Activated CD4-positive, alpha-beta T cell treated with anti-CD3 and anti-CD28 coated beads, Interleukin-2, amount 50 U/mL, for 24 hours (primary cell): ENCODE data around the gene MADD.
"Not testable (repeated sequence)": the region's sequence is repeated elsewhere in the genome, so short reads cannot be mapped to it uniquely, and the experiment has no call there.

Experiments used
- DNase-seq, 2 donors: peaks; one replicate each; pipeline ENCODE4 v3.0.0-alpha.2; 2020; ENCODE audit warnings: low read depth in 1 of 2, low spot score in 1 of 2

MADD gene

GRCh38 chr11:47272706-47273105 lies 2.8 kb downstream of the MADD start:
- DNase-seq = no peak

DNA sequence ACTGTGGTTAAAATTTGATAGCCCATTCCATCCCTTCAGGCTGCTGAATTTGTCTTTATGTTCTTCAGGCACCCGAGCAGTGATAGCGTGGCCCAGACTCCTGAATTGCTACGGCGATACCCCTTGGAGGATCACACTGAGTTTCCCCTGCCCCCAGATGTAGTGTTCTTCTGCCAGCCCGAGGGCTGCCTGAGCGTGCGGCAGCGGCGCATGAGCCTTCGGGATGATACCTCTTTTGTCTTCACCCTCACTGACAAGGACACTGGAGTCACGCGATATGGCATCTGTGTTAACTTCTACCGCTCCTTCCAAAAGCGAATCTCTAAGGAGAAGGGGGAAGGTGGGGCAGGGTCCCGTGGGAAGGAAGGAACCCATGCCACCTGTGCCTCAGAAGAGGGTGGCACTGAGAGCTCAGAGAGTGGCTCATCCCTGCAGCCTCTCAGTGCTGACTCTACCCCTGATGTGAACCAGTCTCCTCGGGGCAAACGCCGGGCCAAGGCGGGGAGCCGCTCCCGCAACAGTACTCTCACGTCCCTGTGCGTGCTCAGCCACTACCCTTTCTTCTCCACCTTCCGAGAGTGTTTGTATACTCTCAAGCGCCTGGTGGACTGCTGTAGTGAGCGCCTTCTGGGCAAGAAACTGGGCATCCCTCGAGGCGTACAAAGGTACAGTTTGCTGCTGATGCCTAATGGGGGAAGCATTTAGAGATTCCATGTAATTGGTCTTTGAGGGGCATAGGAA lies 4.7 kb downstream of the MADD start:
- no peak for DNase-seq

GRCh38 chr11:47276923-47277322 lies 7.0 kb downstream of the MADD start:
- no peak for DNase-seq

GRCh38 chr11:47278058-47278457 lies 8.1 kb downstream of the MADD start:
- no peak for DNase-seq

- no peak for DNase-seq
Measured at GRCh38 chr11:47278769-47279168, 8.8 kb downstream of the MADD start.

GRCh38 chr11:47280099-47280498 lies 10.2 kb downstream of the MADD start:
- no peak for DNase-seq

DNA sequence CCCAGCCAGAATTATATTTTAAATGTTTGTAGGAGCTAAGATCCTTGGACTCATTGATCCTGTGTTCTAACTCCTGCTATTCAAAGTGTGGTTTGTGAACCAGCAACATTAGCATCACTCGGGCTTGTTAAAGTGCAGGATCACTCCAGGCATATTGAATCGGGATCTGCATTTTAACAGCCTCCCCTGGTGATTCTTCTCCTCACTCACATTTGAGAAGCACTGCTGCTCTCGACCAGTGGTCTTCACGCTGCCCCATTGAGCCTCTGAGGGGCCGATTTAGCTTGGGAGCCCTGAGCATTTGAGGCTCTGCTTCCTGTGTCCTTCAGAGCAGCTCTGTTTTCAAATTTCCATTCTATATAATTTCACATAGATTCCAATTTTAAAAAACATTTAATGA lies 10.9 kb downstream of the MADD start:
- DNase-seq = no peak

DNA sequence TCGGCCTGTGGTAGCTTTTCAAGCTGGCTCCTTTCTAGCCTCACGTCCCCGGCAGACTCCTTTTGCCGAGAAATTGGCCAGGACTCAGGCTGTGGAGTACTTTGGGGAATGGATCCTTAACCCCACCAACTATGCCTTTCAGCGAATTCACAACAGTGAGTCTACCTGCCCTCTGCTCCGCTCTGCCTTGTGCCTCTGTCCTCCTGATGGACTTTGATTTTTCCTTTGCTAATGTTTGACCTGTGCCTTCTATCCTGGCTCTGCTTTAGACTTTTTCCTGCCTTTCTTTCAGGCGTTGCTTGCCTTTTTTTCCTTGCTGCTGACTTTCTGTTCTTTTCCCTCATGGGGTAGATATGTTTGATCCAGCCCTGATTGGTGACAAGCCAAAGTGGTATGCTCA lies 12.5 kb downstream of the MADD start:
- DNase-seq = no peak

DNA sequence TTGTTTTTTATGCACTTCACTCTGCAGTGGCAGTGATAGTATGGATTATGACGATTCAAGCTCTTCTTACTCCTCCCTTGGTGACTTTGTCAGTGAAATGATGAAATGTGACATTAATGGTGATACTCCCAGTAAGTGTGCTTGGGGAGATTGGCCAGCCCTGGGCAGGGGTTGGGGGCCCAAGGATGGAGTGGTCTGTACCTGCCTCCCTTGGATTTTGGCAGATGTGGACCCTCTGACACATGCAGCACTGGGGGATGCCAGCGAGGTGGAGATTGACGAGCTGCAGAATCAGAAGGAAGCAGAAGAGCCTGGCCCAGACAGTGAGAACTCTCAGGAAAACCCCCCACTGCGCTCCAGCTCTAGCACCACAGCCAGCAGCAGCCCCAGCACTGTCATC lies 14.2 kb downstream of the MADD start:
- DNase-seq = no peak

GRCh38 chr11:47285969-47286770 lies 16.2 kb downstream of the MADD start:
- no peak for DNase-seq

DNA sequence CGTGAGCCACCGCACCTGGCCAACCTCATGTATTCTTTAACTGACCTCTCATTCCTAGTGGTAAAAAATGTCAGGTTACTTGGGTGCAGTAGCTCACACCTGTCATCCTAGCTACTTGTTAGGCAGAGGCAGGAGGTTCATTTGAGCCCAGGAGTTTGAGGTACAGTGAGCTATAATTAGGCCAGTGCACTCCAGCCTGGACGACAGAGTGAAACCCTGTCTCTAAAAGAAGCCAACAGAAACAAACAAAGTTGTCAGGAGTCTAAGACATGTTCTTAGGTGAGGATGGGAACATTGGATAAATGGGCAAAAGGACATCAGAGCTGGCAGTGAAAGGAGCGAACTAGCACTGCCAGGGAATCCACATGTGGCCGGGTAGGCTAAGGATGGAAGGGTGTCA lies 18.1 kb downstream of the MADD start:
- DNase-seq = no peak

GRCh38 chr11:47289856-47290255 lies 19.9 kb downstream of the MADD start:
- no peak for DNase-seq

DNA sequence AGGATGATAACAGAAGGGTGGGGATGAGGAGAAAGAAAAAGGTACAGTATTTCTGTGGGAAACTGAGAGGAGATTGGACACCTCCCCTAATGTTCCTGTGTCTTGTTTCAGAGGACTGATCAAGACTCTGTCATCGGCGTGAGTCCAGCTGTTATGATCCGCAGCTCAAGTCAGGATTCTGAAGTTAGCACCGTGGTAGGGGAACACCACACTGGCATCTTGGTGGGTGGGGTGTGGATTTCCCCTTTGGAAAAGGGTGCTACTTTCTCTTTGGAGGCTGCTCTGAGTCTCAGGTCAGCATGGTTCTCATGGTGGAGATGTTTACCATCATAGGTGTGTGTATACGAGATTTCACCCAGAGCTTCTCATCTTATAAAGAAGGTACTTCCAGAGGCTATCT lies 25.5 kb downstream of the MADD start:
- DNase-seq = no peak

GRCh38 chr11:47296045-47296444 lies 26.1 kb downstream of the MADD start:
- DNase-seq = no peak

- DNase-seq = no peak
Measured at GRCh38 chr11:47299078-47299477, 29.1 kb downstream of the MADD start.

- no peak for DNase-seq
Measured at GRCh38 chr11:47302853-47303252, 32.9 kb downstream of the MADD start.

DNA sequence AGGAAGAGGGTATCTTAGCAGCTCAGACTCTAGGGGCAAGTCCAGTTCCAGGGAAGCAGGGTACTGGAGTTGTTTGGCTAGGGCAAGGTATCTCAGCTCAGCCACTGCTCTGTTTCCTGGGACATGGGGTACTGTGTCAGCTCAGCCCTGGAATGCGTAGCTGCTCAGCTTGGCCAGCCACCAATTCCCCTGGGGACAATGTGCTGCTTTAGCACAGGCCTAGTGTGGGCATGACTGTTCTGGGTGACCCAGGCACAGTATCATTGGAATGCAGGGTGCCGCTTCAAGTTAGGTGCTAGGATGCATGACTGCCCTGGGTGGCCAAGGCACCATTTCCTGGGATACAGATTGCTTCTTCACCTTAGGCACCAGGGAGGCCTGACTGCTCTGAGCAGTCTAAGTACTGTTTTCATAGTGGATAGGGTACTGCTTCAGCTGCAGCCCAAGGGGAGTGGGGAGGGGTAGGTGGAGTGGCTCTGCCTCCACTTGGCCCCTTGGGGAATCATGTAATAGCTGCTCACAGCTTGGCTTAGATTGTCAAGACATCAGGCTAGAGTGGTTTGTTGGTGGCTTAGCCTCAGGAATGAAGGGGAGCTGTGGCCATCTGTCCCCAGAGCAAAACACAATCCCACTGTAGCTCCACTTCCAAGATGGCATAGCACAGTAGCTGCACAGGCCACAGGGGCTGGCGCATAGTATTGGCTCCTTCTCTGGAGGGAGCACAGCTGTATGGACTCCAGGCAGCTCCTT lies 36.0 kb downstream of the MADD start:
- DNase-seq = no peak

DNA sequence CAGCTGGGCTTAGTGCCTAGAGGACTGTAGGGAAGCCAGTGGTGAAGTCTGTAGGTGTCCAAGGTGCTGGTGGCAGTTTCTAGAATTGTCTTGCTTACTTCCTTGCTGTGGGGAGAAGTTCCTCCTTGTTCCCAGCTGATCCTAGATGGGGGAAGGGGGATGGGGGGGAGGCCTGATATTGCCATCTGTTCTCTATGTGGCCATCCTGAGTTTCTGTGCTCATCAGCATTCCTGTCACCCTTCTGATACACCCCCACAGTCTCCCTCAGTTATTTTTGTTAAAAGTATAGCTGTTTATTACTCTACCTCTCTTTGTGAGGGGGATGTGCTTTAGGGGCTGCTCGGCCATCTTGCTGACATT lies 36.5 kb downstream of the MADD start:
- no peak for DNase-seq

DNA sequence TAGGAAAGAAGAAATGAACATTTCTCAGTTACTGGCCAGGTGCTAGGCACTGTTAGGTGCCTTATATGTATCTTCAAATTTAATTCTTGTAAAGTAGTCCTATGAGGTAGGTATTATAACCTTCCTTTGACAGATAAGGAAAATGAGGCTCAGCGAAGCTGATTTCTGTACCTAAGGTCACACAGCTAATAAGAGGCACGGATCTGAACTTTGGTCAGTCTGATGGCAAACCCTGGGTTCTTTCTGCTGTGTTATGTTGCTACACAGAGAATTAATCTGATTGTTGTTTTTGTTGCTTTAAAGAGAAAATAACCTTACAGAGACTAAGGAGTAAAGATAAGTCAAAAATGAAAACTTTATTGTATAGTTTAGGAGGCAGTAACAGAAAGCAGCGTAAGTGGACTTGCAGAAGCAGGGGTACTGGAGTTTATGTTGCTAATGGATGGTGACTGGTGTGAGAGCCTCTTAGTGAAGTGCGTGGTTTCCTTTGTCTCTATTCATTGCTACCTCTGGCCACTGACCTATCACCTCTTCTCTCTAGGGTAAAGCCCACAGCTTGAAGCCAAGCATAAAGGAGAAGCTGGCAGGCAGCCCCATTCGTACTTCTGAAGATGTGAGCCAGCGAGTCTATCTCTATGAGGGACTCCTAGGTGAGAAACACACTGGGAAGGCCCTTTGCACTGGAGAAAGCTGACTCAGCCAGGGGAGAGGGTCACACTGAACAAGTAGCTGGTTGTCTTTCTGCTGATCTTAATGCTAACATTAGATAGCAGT lies 38.3 kb downstream of the MADD start:
- DNase-seq = no peak

DNA sequence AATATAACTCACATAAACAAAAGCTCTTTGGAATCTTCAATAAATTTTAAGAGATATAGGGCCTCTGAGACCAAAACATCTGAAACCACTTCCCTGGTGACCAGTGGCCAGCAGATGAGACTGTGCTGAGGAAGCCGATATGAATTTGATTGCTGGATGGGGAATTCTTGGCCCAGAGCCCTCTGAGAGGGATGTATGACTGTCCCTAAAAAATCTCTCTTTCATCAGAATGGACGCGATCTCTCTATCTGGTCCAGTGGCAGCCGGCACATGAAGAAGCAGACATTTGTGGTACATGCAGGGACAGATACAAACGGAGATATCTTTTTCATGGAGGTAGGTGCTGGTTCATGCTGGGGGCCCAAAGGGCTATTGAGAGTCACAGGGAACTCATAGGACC lies 45.1 kb downstream of the MADD start:
- DNase-seq = no peak

- not testable (repeated sequence) for DNase-seq
Measured at GRCh38 chr11:47316501-47316900, 46.6 kb downstream of the MADD start.
